BJ (cell line): ENCODE results near the gene TMEM272. TPM values are rescaled to one million over a fixed set of nuclear protein-coding genes. Genes with fewer than 3 reads are reported as not detected.

ENCODE experiments used
- CTCF ChIA-PET: fragments of 350-600 bp; formaldehyde crosslinking; extraction: SDS; loops from one replicate; lab custom pipeline; 2021; ENCODE audit warnings: antibody characterized with exemption, inconsistent platforms; lab: Yijun Ruan, JAX
- POLR2A ChIA-PET: fragments of 300-600 bp; sonication (Branson Sonifier 250); formaldehyde crosslinking; extraction: SDS; loops from one replicate; lab custom pipeline; 2021; ENCODE audit warnings: antibody characterized with exemption; lab: Charles Lee
- DNase-seq: peaks from one replicate; pipeline ENCODE4 v3.0.0-alpha.2; 2011; ENCODE audit warnings: low read depth
- H3K27me3 ChIP-seq: 2 replicates; pipeline ENCODE4 v1.6.0; 2011; ENCODE audit warnings: low read length; ENCODE audit not compliant: control insufficient read depth, insufficient read depth
- H3K36me3 ChIP-seq: 2 replicates; pipeline ENCODE4 v1.5.1; 2011; ENCODE audit warnings: low read length; ENCODE audit not compliant: control insufficient read depth, insufficient read depth
- H3K4me3 ChIP-seq: 2 replicates; pipeline ENCODE4 v1.5.1; 2011; ENCODE audit warnings: low read depth, mild to moderate bottlenecking, control low read depth, low read length
- polyA plus RNA-seq: library from polyadenylated mRNA; depleted of rRNA; stranded (reverse); fragments of >200 nt; gene quantifications from 2 replicates; pipeline ENCODE4 v1.2.3, GENCODE V29; 2011
- TF ChIP-seq, protein P1 (sequence below): IDR thresholded peaks from 2 replicates; pipeline ENCODE4 v1.5.1; 2011; ENCODE audit warnings: low read depth, mild to moderate bottlenecking, control low read depth, inconsistent platforms, low read length, moderate library complexity; ENCODE audit not compliant: insufficient read depth

Gene TMEM272
- polyA plus RNA-seq, 1 experiment, result not detected

DNA sequence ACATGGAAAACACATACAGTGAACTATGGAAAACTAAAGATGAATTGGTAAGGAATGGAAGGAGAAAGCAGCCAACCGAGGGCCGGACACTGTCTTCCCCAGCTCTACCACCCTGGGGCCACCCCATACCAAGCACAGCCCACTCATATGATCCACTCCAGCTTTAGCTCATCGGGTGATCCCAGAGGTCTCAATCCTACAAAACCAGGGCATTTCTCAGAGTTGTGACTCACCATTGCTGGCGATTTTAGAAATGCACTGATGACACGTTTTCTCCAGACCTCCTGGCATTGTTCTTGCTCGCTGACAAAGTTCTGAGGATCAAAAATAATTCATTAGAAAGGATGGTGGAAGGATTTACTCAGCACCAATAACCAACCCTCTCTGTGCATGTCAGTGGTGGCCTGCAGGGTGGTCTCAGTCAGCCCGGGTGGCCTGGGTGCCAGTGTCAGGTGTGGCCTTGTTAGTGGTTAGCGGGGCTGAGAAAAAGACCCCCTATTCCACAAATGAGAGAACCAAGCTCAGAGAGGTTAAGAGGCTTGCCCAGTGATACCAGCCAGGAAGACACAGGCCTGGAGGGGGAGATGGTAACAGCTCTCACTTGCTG is 6.6 kb downstream of the TMEM272 start:
- Histone ChIP-seq H3K27me3 (peaks cover 14% of the 10 kb centered on the region), H3K4me3 (no peak overlapping the region), H3K36me3 (no peaks in the 10 kb centered on the region)
- no peak for DNase-seq
- POLR2A ChIA-PET, result no interaction called here
- TF ChIP-seq, protein P1, sequence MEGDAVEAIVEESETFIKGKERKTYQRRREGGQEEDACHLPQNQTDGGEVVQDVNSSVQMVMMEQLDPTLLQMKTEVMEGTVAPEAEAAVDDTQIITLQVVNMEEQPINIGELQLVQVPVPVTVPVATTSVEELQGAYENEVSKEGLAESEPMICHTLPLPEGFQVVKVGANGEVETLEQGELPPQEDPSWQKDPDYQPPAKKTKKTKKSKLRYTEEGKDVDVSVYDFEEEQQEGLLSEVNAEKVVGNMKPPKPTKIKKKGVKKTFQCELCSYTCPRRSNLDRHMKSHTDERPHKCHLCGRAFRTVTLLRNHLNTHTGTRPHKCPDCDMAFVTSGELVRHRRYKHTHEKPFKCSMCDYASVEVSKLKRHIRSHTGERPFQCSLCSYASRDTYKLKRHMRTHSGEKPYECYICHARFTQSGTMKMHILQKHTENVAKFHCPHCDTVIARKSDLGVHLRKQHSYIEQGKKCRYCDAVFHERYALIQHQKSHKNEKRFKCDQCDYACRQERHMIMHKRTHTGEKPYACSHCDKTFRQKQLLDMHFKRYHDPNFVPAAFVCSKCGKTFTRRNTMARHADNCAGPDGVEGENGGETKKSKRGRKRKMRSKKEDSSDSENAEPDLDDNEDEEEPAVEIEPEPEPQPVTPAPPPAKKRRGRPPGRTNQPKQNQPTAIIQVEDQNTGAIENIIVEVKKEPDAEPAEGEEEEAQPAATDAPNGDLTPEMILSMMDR, result no peak
- CTCF ChIA-PET, result interaction anchor here (1.7 to 2.0 kb wide), 2 partner anchors 11 to 23 kb away, joined by 5 to 6 read pairs; no protein-coding TSS in a partner anchor

DNA sequence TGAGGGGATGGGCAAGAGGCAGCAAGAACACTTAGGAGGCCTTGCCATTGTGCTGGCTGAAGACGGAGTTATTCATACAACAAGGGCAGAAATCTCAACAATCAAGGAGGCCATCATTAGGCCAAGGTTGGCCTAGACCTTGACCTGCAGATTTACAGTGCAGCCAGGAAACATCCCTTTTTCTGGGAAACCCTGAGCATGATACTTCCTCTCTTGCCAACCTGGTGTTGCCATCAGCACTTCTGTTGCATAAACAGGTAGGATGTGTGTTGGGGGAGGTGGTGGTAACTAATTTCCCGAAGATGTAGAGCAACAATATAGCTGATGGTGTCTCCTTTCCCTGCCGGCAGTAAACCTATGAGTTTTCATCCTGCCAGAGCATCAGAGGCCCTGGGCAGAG is 8.0 kb downstream of the TMEM272 start:
- DNase-seq, result no peak
- TF ChIP-seq, protein P1, result no peak
- Histone ChIP-seq H3K4me3 (no peak overlapping the region), H3K27me3 (peaks cover 14% of the 10 kb centered on the region), H3K36me3 (no peaks in the 10 kb centered on the region)
- ChIA-PET POLR2A (no interaction called here), CTCF (interaction anchor here (1.7 kb wide), 1 partner anchor 13 kb away, joined by 5 read pairs; no protein-coding TSS in a partner anchor)

DNA sequence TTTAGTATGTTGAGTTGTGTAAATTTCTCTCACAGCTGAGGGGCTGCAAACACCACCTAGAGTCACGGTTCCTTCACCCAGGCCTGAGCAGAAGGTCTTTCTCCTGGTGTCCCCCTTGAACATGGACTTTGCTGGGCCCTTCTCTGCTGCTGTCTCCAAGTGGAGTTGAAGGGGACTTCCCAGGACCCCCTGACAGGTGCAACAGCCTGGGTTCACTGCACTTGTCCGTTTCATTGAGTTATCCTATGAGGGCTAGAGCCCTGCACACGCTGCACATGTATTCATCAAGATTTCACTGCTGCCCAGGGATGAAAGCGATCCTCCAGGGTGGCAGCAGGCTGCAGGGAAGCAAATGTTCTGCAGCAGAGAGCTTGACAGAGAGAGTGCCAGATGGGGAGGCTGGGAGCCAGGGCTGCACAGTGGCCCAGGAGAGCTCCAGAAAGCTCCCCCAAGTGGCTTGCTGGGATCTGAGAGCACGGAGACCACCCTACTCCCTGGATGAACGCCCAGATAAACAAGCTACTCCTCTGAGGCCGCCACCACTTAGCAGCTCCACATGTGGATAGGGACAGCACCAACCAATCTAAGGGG is 10.3 kb downstream of the TMEM272 start:
- ChIA-PET POLR2A (no interaction called here), CTCF (interaction anchor here (0.5 to 3.0 kb wide), 5 partner anchors 11 to 69 kb away, joined by 3 to 19 read pairs (median 8); partner anchors contain the start of gene TMEM272)

DNA sequence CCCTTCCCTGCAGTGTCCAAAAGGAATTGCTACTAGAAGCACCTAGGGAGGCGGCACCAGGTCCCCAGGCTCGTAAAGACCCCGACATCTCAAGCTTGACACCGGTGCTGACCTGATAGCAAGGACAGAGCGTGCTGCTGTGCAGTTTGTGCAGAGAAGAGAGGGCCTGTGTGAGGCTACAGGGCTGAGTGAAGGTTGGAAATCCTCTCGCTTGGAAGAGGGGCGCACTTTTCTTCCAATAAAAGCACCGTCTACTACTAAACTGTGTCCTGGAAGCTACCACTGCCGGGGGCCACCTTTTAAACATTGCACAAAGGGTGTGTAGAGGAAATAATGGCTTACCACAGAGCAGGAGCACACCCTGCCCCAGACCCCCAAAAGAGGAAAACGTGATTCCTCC is 11.0 kb downstream of the TMEM272 start:
- Histone ChIP-seq H3K27me3 (peaks cover 12% of the 10 kb centered on the region), H3K4me3 (no peak overlapping the region), H3K36me3 (no peaks in the 10 kb centered on the region)
- no peak for DNase-seq
- POLR2A ChIA-PET, result no interaction called here
- CTCF ChIA-PET, result interaction anchor here (1.2 to 3.0 kb wide), 3 partner anchors 11 to 20 kb away, joined by 5 to 19 read pairs (median 10); partner anchors contain the start of gene TMEM272
- TF ChIP-seq, protein P1, result no peak

More for the DNA sequence above, 10.3 kb downstream of the TMEM272 start:
- Histone ChIP-seq H3K36me3 (no peaks in the 10 kb centered on the region), H3K4me3 (no peak overlapping the region), H3K27me3 (peaks cover 14% of the 10 kb centered on the region)
- no peak for DNase-seq
- TF ChIP-seq, protein P1, result no peak

DNA sequence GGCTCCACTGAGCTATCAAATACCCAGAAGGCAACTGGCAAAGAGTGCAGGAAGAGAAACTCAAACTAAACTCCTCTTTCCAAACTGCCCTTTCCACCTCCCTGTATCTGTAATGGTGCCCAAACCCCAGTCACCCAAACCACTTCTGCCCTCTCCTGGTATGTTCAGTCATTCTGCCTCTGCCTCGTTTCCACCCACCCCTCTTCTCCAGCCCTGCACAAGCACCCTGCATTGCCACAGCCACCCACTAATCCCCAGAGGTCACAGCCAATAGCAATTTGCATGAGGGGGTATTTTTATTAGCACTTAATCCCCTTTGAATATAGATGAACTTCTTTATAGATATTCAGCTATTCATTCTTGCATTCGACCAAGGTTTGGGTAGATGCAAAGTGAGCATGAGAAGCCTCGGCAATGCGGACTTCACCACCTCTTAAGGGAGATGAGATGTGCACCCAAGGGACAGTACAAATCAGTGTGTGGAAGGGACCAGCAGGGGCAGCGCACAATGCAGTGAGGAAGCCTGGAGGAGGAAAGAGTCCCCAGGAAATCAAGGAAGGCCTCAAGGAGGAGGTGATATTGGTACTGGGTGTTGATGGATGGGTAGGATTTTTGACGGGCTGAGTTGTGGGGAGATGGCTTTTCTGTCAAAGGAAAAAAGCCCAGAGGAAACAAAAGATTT is 12.4 kb downstream of the TMEM272 start:
- Histone ChIP-seq H3K4me3 (no peak overlapping the region), H3K27me3 (peaks cover 21% of the 10 kb centered on the region), H3K36me3 (no peaks in the 10 kb centered on the region)
- TF ChIP-seq, protein P1, result peak; percentile 31
- DNase-seq, result no peak
- ChIA-PET CTCF (interaction anchor here (0.8 to 2.1 kb wide), 6 partner anchors 9 to 684 kb away, joined by 3 to 12 read pairs (median 4); no protein-coding TSS in a partner anchor), POLR2A (no interaction called here)
